ENCODE measurements around the gene MACF1. TPM values are rescaled to one million over a fixed set of nuclear protein-coding genes. Genes with fewer than 3 reads are reported as not detected.

MACF1 gene
- total RNA-seq, 1 experiment from 2014 or later: 190 TPM

- H3K27ac Mint-ChIP-seq: no peak overlapping the region; a peak in 1 of 7 replicates
- peaks cover 53 to 82% (median 71%) of the 10 kb centered on the region in 3 experiments for H3K36me3 Mint-ChIP-seq (ENCODE audit: insufficient read depth in 1 of 3, low read depth in 3 of 3)
- WGBS (ENCODE audit: extremely low coverage, insufficient read length, low lambda C conversion rate): no CpG with 5 or more reads among the region's 2 CpGs
These were observed 233.5 kb downstream of the MACF1 start for GRCh38 chr1:39438042-39438441.

More at GRCh38 chr1:39438042-39438441, 233.5 kb downstream of the MACF1 start:
- Histone ChIP-seq H3K9me3 (ENCODE audit: control insufficient read depth, low read depth, low read length) (no peaks in the 10 kb centered on the region), H2AFZ (ENCODE audit: low read length) (no peak overlapping the region), H3K9ac (ENCODE audit: extremely low read depth, insufficient read length, low read length) (no peak overlapping the region), H3K4me1 (ENCODE audit: insufficient read depth, low read length) (no peaks in the 10 kb centered on the region), H2BK20ac (ENCODE audit: low read depth, low read length, poor library complexity, severe bottlenecking) (no peak overlapping the region), H3T11ph (ENCODE audit: low read length) (no peak overlapping the region), H3K56ac (ENCODE audit: insufficient read length, low read depth, low read length) (no peak overlapping the region), H3K79me2 (ENCODE audit: insufficient read depth, low read length) (no peaks in the 10 kb centered on the region), H4K8ac (replicated peaks; ENCODE audit: insufficient read length, low read depth, low read length) (no peak overlapping the region), H4K20me1 (ENCODE audit: control insufficient read depth, insufficient read depth, insufficient read length) (no peaks in the 10 kb centered on the region), H3K27me3 (ENCODE audit: insufficient read depth, low read length) (no peaks in the 10 kb centered on the region), H4K5ac (ENCODE audit: insufficient read length, low read depth, low read length) (no peak overlapping the region), H3K18ac (ENCODE audit: insufficient read length, low read depth, low read length) (no peak overlapping the region), H3K4ac (ENCODE audit: low read depth, low read length) (no peak overlapping the region), H2AK5ac (ENCODE audit: insufficient read length, low read length) (no peak overlapping the region), H2BK5ac (ENCODE audit: insufficient read length, low read length) (no peak overlapping the region), H3K23me2 (ENCODE audit: insufficient read length, low read depth, low read length, poor library complexity, severe bottlenecking) (no peaks in the 10 kb centered on the region), H2BK15ac (ENCODE audit: low read depth, low read length) (no peak overlapping the region), H3K27ac (ENCODE audit: insufficient read length, low read depth, low read length) (no peak overlapping the region), H3K79me1 (ENCODE audit: insufficient read depth, low read depth, low read length, poor library complexity, severe bottlenecking) (no peaks in the 10 kb centered on the region), H2BK120ac (ENCODE audit: low read depth, low read length, poor library complexity, severe bottlenecking) (no peak overlapping the region), H2BK12ac (ENCODE audit: insufficient read length, low read depth, low read length) (no peak overlapping the region), H3K23ac (ENCODE audit: insufficient read length, low read depth, low read length) (no peak overlapping the region), H4K91ac (ENCODE audit: insufficient read length, low read depth, low read length) (no peak overlapping the region), H3K14ac (ENCODE audit: insufficient read depth, low read length) (no peak overlapping the region), H3K4me2 (ENCODE audit: insufficient read depth, insufficient read length, low read length) (no peak overlapping the region)
- Mint-ChIP-seq H3K27me3 (ENCODE audit: low read depth) (no peaks in the 10 kb centered on the region), H3K9me3 (no peaks in the 10 kb centered on the region), H3K4me3 (no peak overlapping the region), H3K4me1 (no peaks in the 10 kb centered on the region)
- TF ChIP-seq CTCF (conservative IDR thresholded peaks at IDR 0.05): no peak
- DNase-seq: no peak
